Cardiac muscle cell (in vitro differentiated cells and primary cell): ENCODE results near the gene SRGAP1. TPM values are rescaled to one million over a fixed set of nuclear protein-coding genes. Genes with fewer than 3 reads are reported as not detected.
A peak's percentile ranks its signal among the peaks of the same experiment; 100 is the strongest.

Experiments
- DNase-seq, 2 donors: peaks; one replicate each; pipeline versions ENCODE4 v3.0.0 to v3.0.0-alpha.2; 2010 to 2017; ENCODE audit warnings: low read depth in 1 of 2, low spot score in 1 of 2
- H3K27ac ChIP-seq: fragments of 200-600 bp; sonication (generic); 2 replicates; pipeline ENCODE4 v1.5.1; 2016
- H3K27me3 ChIP-seq: fragments of 200-600 bp; sonication (generic); 2 replicates; pipeline ENCODE4 v1.6.0; 2016; ENCODE audit warnings: control low read depth
- H3K36me3 ChIP-seq: fragments of 200-600 bp; sonication (generic); 2 replicates; pipeline ENCODE4 v1.5.1; 2016; ENCODE audit warnings: control low read depth
- H3K4me1 ChIP-seq: fragments of 200-600 bp; sonication (generic); 2 replicates; pipeline ENCODE4 v1.8.1; 2017; ENCODE audit warnings: low read depth, mild to moderate bottlenecking, mixed run types
- H3K4me3 ChIP-seq: fragments of 200-600 bp; sonication (generic); 2 replicates; pipeline ENCODE4 v1.5.1; 2016; ENCODE audit warnings: mild to moderate bottlenecking
- H3K9me3 ChIP-seq: fragments of 200-600 bp; sonication (generic); 2 replicates; pipeline ENCODE4 v1.5.1; 2017; ENCODE audit warnings: low read depth, mild to moderate bottlenecking, control low read depth
- CTCF ChIP-seq: IDR thresholded peaks from 2 replicates; pipeline ENCODE4 v1.5.1; 2012; ENCODE audit warnings: low read depth, mild to moderate bottlenecking, low read length
- polyA plus RNA-seq: library from polyadenylated mRNA; unstranded; fragments of >200 nt; fragmentation: Nextera tagmentation; extraction: Ambion mirVana; gene quantifications from 2 replicates; pipeline ENCODE4 v1.2.1, GENCODE V29; 2016
- total RNA-seq: library from RNA; depleted of rRNA; stranded (reverse); fragments of >200 nt; gene quantifications from 2 replicates; pipeline ENCODE4 v1.2.3, GENCODE V29; 2016

Gene SRGAP1
- total and polyA plus RNA-seq, 2 experiments from 2014 or later = 2.7 to 3.9 TPM

- Histone ChIP-seq H3K9me3 (no peaks in the 10 kb centered on the region), H3K27ac (no peak overlapping the region), H3K4me3 (no peak overlapping the region), H3K36me3 (no peaks in the 10 kb centered on the region), H3K4me1 (no peaks in the 10 kb centered on the region), H3K27me3 (no peaks in the 10 kb centered on the region)
- no peak for TF ChIP-seq CTCF
- DNase-seq = no peak
These were observed 38.5 kb upstream of the SRGAP1 start for GRCh38 chr12:63805704-63806672.

- H3K27me3 ChIP-seq = no peaks in the 10 kb centered on the region
- H3K4me1 ChIP-seq = no peaks in the 10 kb centered on the region
- no peak overlapping the region for H3K4me3 ChIP-seq
- H3K27ac ChIP-seq = no peak overlapping the region
- H3K36me3 ChIP-seq = no peaks in the 10 kb centered on the region
- DNase-seq = peak in 1 of 2 donors; percentile 84
- TF ChIP-seq CTCF = no peak
- H3K9me3 ChIP-seq = no peaks in the 10 kb centered on the region
These were observed 35.9 kb upstream of the SRGAP1 start for GRCh38 chr12:63808631-63809030.

- no peak for TF ChIP-seq CTCF
- Histone ChIP-seq H3K36me3 (no peaks in the 10 kb centered on the region), H3K27me3 (no peaks in the 10 kb centered on the region), H3K4me3 (no peak overlapping the region), H3K27ac (no peak overlapping the region), H3K9me3 (no peaks in the 10 kb centered on the region), H3K4me1 (no peaks in the 10 kb centered on the region)
- DNase-seq = peak in 1 of 2 donors; percentile 7
These were observed 34.9 kb upstream of the SRGAP1 start for GRCh38 chr12:63809566-63809965.

GRCh38 chr12:63811334-63811733 is 33.2 kb upstream of the SRGAP1 start:
- no peaks in the 10 kb centered on the region for H3K27me3 ChIP-seq

GRCh38 chr12:63811755-63812154 is 32.7 kb upstream of the SRGAP1 start:
- no peak for TF ChIP-seq CTCF
- H3K27ac ChIP-seq = no peak overlapping the region
- H3K4me1 ChIP-seq = no peaks in the 10 kb centered on the region
- no peak overlapping the region for H3K4me3 ChIP-seq
- H3K27me3 ChIP-seq = no peaks in the 10 kb centered on the region
- DNase-seq = no peak
- H3K9me3 ChIP-seq = no peaks in the 10 kb centered on the region
- H3K36me3 ChIP-seq = no peaks in the 10 kb centered on the region

More at GRCh38 chr12:63811334-63811733, 33.2 kb upstream of the SRGAP1 start:
- no peak for TF ChIP-seq CTCF
- H3K4me1 ChIP-seq = no peaks in the 10 kb centered on the region
- H3K9me3 ChIP-seq = no peaks in the 10 kb centered on the region
- no peak for DNase-seq
- H3K36me3 ChIP-seq = no peaks in the 10 kb centered on the region
- H3K4me3 ChIP-seq = no peak overlapping the region
- no peak overlapping the region for H3K27ac ChIP-seq
